Panc1 (cell line): ENCODE data around the gene RNF38. TPM values are rescaled to one million over a fixed set of nuclear protein-coding genes. Genes with fewer than 3 reads are reported as not detected.

Experiments
- ATAC-seq: fragments of 200-7000 bp; cut with Tn5 transposase; 2 replicates; pipeline ENCODE4 v1.9.1; 2020; ENCODE audit warnings: mild to moderate bottlenecking, moderate library complexity
- BruUV-seq: library from RNA; stranded (reverse); fragments of 400-500 nt; replicated peaks from 2 replicates; lab custom pipeline; 2021; lab: Mats Ljungman, UMichigan
- CTCF ChIA-PET: fragments of 300-600 bp; sonication (Branson Sonifier 250); formaldehyde crosslinking; loops from one replicate; lab custom pipeline; 2022; ENCODE audit warnings: antibody characterized with exemption; lab: Charles Lee
- POLR2A ChIA-PET: fragments of 300-600 bp; sonication (Branson Sonifier 250); formaldehyde crosslinking; loops from one replicate; lab custom pipeline; 2022; ENCODE audit warnings: antibody characterized with exemption; lab: Charles Lee
- DNase-seq: peaks from one replicate; pipeline ENCODE4 v3.0.0-alpha.2; 2010; ENCODE audit warnings: low read depth, low spot score
- H3K27ac ChIP-seq: 2 replicates; pipeline ENCODE4 v1.5.1; 2011; ENCODE audit warnings: mild to moderate bottlenecking, low read length, inconsistent platforms
- H3K27me3 ChIP-seq: fragments of 200-500 bp; sonication (Bioruptor generic); 2 replicates; pipeline ENCODE4 v1.6.0; 2014; ENCODE audit warnings: low read length, inconsistent platforms; ENCODE audit not compliant: control insufficient read depth, insufficient read depth
- H3K36me3 ChIP-seq: fragments of 200-500 bp; sonication (Bioruptor generic); 2 replicates; pipeline ENCODE4 v1.5.1; 2014; ENCODE audit warnings: inconsistent platforms, mild to moderate bottlenecking, low read length, moderate library complexity; ENCODE audit not compliant: control insufficient read depth, insufficient read depth
- H3K4me1 ChIP-seq: 2 replicates; pipeline ENCODE4 v1.5.1; 2011; ENCODE audit warnings: inconsistent platforms, mild to moderate bottlenecking, low read length, moderate library complexity; ENCODE audit not compliant: control insufficient read depth, insufficient read depth
- H3K4me3 ChIP-seq, 2 experiments: 2 replicates each; pipeline ENCODE4 v1.5.1; 2011 to 2012; ENCODE audit warnings: low read depth in 2 of 2, low read length in 2 of 2, mild to moderate bottlenecking in 2 of 2, inconsistent platforms in 1 of 2, moderate library complexity in 1 of 2
- H3K9me3 ChIP-seq: fragments of 200-500 bp; sonication (Bioruptor generic); 2 replicates; pipeline ENCODE4 v1.5.1; 2014; ENCODE audit warnings: low read depth, mild to moderate bottlenecking, inconsistent platforms, low read length, moderate library complexity; ENCODE audit not compliant: control insufficient read depth, insufficient read depth
- POLR2AphosphoS5 ChIP-seq: IDR thresholded peaks from 2 replicates; pipeline ENCODE4 v1.6.1; 2012; ENCODE audit warnings: mild to moderate bottlenecking, low read depth, low read length, moderate library complexity
- REST ChIP-seq, 2 experiments: IDR thresholded peaks; 2 replicates each; pipeline ENCODE4 v1.6.1; 2011 to 2012; ENCODE audit warnings: low read depth in 2 of 2, control low read depth in 1 of 2, low read length in 1 of 2, mild to moderate bottlenecking in 1 of 2, moderate library complexity in 1 of 2; ENCODE audit not compliant: insufficient read depth in 1 of 2
- SIN3A ChIP-seq: IDR thresholded peaks from 2 replicates; pipeline ENCODE4 v1.6.1; 2012; ENCODE audit warnings: low read depth, mild to moderate bottlenecking, low read length, moderate library complexity, borderline replicate concordance; ENCODE audit not compliant: insufficient read depth
- TCF7L2 ChIP-seq: IDR thresholded peaks from 2 replicates; pipeline ENCODE4 v1.6.1; 2011; ENCODE audit warnings: mild to moderate bottlenecking, low read depth, low read length, inconsistent platforms
- in situ Hi-C: cut with HindIII; loops from 2 replicates; pipeline ENCODE4 v1.10.0; 2016; ENCODE audit warnings: low sequenced_read_pairs, low pct_unique_long_range_greater_than_20kb
- intact Hi-C: fragments of 100-400 bp; cut with micrococcal nuclease; formaldehyde crosslinking; loops from one replicate; pipeline ENCODE4 v1.10.0; 2022; ENCODE audit not compliant: unreplicated experiment
- total RNA-seq: library from RNA; stranded (reverse); gene quantifications from one replicate; pipeline ENCODE4 v1.2.1, GENCODE V29; 2021; ENCODE audit not compliant: unreplicated experiment
- TF ChIP-seq, protein P1 (sequence below): fragments of 450-650 bp; IDR thresholded peaks from 2 replicates; pipeline ENCODE4 v1.5.1; 2017; ENCODE audit warnings: mild to moderate bottlenecking

The RNF38 gene
- total RNA-seq, 1 experiment from 2014 or later: 78.0 TPM

DNA sequence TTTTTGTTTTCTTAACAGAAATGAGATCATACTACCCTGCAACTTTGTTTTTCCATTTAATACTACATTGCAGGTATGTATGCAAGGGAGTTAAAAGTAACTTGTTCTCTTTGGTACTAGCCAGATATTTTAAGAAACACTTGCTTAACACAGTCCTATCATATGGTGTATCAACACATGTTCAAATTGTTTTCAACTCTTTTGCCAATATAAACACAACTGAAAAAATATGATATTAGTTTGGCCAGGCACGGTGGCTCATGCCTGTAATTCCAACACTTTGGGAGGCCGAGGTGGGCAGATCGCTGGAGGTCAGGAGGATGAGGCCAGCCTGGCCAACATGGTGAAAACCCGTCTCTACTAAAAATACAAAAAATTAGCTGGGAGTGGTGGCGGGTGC is 41.6 kb downstream of the RNF38 start:
- ChIA-PET POLR2A (no interaction called here), CTCF (no interaction called here)
- Histone ChIP-seq H3K4me1 (no peaks in the 10 kb centered on the region), H3K4me3 (no peak overlapping the region), H3K9me3 (no peaks in the 10 kb centered on the region), H3K36me3 (peaks cover 40% of the 10 kb centered on the region), H3K27me3 (no peaks in the 10 kb centered on the region), H3K27ac (no peak overlapping the region)
- in situ Hi-C loops: no loop called here
- intact Hi-C loops: no loop called here
- no peak for TF ChIP-seq SIN3A
- TF ChIP-seq REST (IDR thresholded peaks at IDR 0.05; ENCODE audit: insufficient read depth in 1 of 2, low read depth in 2 of 2, low read length in 1 of 2): no peak
- TF ChIP-seq, protein P1, sequence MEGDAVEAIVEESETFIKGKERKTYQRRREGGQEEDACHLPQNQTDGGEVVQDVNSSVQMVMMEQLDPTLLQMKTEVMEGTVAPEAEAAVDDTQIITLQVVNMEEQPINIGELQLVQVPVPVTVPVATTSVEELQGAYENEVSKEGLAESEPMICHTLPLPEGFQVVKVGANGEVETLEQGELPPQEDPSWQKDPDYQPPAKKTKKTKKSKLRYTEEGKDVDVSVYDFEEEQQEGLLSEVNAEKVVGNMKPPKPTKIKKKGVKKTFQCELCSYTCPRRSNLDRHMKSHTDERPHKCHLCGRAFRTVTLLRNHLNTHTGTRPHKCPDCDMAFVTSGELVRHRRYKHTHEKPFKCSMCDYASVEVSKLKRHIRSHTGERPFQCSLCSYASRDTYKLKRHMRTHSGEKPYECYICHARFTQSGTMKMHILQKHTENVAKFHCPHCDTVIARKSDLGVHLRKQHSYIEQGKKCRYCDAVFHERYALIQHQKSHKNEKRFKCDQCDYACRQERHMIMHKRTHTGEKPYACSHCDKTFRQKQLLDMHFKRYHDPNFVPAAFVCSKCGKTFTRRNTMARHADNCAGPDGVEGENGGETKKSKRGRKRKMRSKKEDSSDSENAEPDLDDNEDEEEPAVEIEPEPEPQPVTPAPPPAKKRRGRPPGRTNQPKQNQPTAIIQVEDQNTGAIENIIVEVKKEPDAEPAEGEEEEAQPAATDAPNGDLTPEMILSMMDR: no peak
- TF ChIP-seq POLR2AphosphoS5: no peak
- no peak for TF ChIP-seq TCF7L2
- BruUV-seq: no TSS peak
- ATAC-seq (no peak), DNase-seq (no peak)

DNA sequence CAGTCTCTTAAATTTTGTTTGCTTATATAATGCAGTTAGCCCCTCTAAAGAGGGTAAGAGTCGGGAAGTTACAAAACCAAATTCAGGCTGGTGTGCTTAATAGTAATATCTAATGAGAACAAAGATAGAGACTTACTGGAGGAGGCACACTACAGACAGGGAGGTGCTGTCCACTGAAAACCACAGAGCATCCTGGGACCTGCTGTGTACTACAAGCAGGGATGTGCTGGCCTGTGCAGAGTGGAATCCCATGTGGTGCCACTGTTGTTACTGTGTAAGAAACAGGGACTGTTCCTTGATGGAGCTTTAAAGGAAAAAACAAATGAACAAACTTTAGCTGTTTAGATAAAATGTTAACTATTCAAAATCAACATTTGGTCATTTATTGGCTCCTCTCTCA is 42.4 kb downstream of the RNF38 start:
- ATAC-seq (peak; percentile 68), DNase-seq (no peak)
- H3K4me1 ChIP-seq: no peaks in the 10 kb centered on the region
- H3K9me3 ChIP-seq: no peaks in the 10 kb centered on the region
- in situ Hi-C loops (no loop called here), intact Hi-C loops (no loop called here)
- H3K4me3 ChIP-seq: no peak overlapping the region
- ChIA-PET CTCF (interaction anchor here (0.6 kb wide), 1 partner anchor 196 kb away, joined by 6 read pairs; no protein-coding TSS in a partner anchor), POLR2A (interaction anchor here (0.5 to 0.6 kb wide), 2 partner anchors 81 to 489 kb away, joined by 4 to 7 read pairs; no protein-coding TSS in a partner anchor)
- BruUV-seq: no TSS peak
- H3K27me3 ChIP-seq: no peaks in the 10 kb centered on the region
- H3K27ac ChIP-seq: no peak overlapping the region
- TF ChIP-seq REST (IDR thresholded peaks at IDR 0.05; ENCODE audit: insufficient read depth in 1 of 2, low read depth in 2 of 2, low read length in 1 of 2) (no peak), POLR2AphosphoS5 (no peak), SIN3A (no peak), TCF7L2 (no peak)
- TF ChIP-seq, protein P1: no peak
- H3K36me3 ChIP-seq: peaks cover 49% of the 10 kb centered on the region
